Mesendoderm (in vitro differentiated cells): ENCODE data around the gene RBMS3.
A peak's percentile ranks its signal among the peaks of the same experiment; 100 is the strongest.
"Not testable (repeated sequence)": the region's sequence is repeated elsewhere in the genome, so short reads cannot be mapped to it uniquely, and the experiment has no call there.

ENCODE experiments used
- DNase-seq: peaks from one replicate; pipeline ENCODE4 v3.0.0; 2013
- H2AK5ac ChIP-seq: 2 replicates; pipeline ENCODE4 v1.6.1; 2013; ENCODE audit warnings: low read length, inconsistent platforms
- H2BK120ac ChIP-seq: 2 replicates; pipeline ENCODE4 v1.6.1; 2013; ENCODE audit warnings: low read depth, mild to moderate bottlenecking, low read length, moderate library complexity, mixed read lengths
- H2BK15ac ChIP-seq: replicated peaks from 2 replicates; pipeline ENCODE4 v1.6.1; 2013; ENCODE audit warnings: low read depth, mild to moderate bottlenecking, moderate library complexity
- H2BK5ac ChIP-seq: 2 replicates; pipeline ENCODE4 v1.6.1; 2013; ENCODE audit warnings: low read length, inconsistent platforms
- H3K18ac ChIP-seq: 2 replicates; pipeline ENCODE4 v1.6.1; 2013; ENCODE audit warnings: mild to moderate bottlenecking, low read length, mixed read lengths
- H3K23ac ChIP-seq: one replicate; pipeline ENCODE4 v1.6.1; 2013; ENCODE audit warnings: low read length
- H3K27ac ChIP-seq: 2 replicates; pipeline ENCODE4 v1.5.1; 2013; ENCODE audit warnings: low read depth, mild to moderate bottlenecking, inconsistent platforms, low read length, moderate library complexity
- H3K27me3 ChIP-seq: 2 replicates; pipeline ENCODE4 v1.6.1; 2013; ENCODE audit warnings: low read length, control low read depth, mild to moderate bottlenecking, inconsistent platforms; ENCODE audit not compliant: insufficient read depth, poor library complexity
- H3K36me3 ChIP-seq: 2 replicates; pipeline ENCODE4 v1.6.1; 2013; ENCODE audit warnings: low read length, inconsistent platforms; ENCODE audit not compliant: control insufficient read depth, insufficient read depth
- H3K4ac ChIP-seq: one replicate; pipeline ENCODE4 v1.6.1; 2013; ENCODE audit warnings: low read depth, mild to moderate bottlenecking, low read length, moderate library complexity
- H3K4me1 ChIP-seq: 2 replicates; pipeline ENCODE4 v1.6.1; 2013; ENCODE audit warnings: low read depth, low read length, inconsistent platforms; ENCODE audit not compliant: control insufficient read depth
- H3K4me2 ChIP-seq: 2 replicates; pipeline ENCODE4 v1.6.1; 2013; ENCODE audit warnings: low read length
- H3K4me3 ChIP-seq: 2 replicates; pipeline ENCODE4 v1.5.1; 2013; ENCODE audit warnings: mild to moderate bottlenecking, low read length
- H3K56ac ChIP-seq: one replicate; pipeline ENCODE4 v1.6.1; 2013; ENCODE audit warnings: low read length
- H3K79me1 ChIP-seq: 2 replicates; pipeline ENCODE4 v1.6.1; 2013; ENCODE audit warnings: low read length, inconsistent platforms
- H3K79me2 ChIP-seq: 2 replicates; pipeline ENCODE4 v1.6.1; 2013; ENCODE audit warnings: mild to moderate bottlenecking, low read length; ENCODE audit not compliant: control insufficient read depth, insufficient read depth
- H3K9ac ChIP-seq: 2 replicates; pipeline ENCODE4 v1.6.1; 2013; ENCODE audit warnings: low read length, inconsistent platforms
- H4K5ac ChIP-seq: one replicate; pipeline ENCODE4 v1.6.1; 2013; ENCODE audit warnings: low read length
- H4K8ac ChIP-seq: one replicate; pipeline ENCODE4 v1.6.1; 2013; ENCODE audit warnings: low read depth, mild to moderate bottlenecking, control low read depth, low read length, moderate library complexity
- WGBS: extraction: QIAGEN DNeasy Blood & Tissue Kit; methylation state at CpG from one replicate; pipeline ENCODE4 v1.1.7; 2013; ENCODE audit warnings: low lambda C conversion rate, missing lambda C conversion rate; ENCODE audit not compliant: insufficient coverage; ENCODE audit errors: extremely low coverage; 5-methylcytosine and 5-hydroxymethylcytosine counted together

The RBMS3 gene

DNA sequence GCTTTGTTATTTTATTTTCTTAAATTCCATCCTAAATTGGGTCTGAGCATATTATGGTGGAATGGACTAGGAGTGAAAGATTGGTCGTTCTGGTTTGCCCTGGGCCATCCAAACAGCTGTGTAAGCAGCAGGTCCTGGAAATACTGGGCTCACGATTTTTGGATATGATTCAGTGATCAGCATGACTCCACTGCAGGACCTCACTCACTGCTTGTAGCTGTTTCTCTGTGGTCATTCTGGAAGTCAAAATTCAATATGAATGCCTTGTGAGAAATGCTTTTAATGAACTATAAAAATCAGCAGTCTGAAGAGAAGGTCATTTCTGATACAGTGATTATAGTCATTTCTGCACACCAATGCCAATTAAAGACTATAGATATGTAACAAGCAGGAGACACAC lies 185.0 kb downstream of the RBMS3 start:
- no peak overlapping the region for H3K27ac ChIP-seq
- H3K4me1 ChIP-seq = no peaks in the 10 kb centered on the region
- H3K23ac ChIP-seq = no peak overlapping the region
- H2BK15ac ChIP-seq = no peak overlapping the region
- H2BK120ac ChIP-seq = no peak overlapping the region
- no peaks in the 10 kb centered on the region for H3K79me1 ChIP-seq
- H3K36me3 ChIP-seq = no peaks in the 10 kb centered on the region
- H2BK5ac ChIP-seq = no peak overlapping the region
- H3K18ac ChIP-seq = no peak overlapping the region
- no peak overlapping the region for H3K4me3 ChIP-seq
- no peak overlapping the region for H2AK5ac ChIP-seq
- H3K56ac ChIP-seq = no peak overlapping the region
- WGBS = no CpG with 5 or more reads among the region's 2 CpGs
- H3K4ac ChIP-seq = no peak overlapping the region
- no peak overlapping the region for H4K5ac ChIP-seq
- no peak overlapping the region for H3K9ac ChIP-seq
- H3K79me2 ChIP-seq = no peaks in the 10 kb centered on the region
- no peak overlapping the region for H3K4me2 ChIP-seq
- H4K8ac ChIP-seq = no peak overlapping the region
- no peaks in the 10 kb centered on the region for H3K27me3 ChIP-seq
- DNase-seq = no peak

DNA sequence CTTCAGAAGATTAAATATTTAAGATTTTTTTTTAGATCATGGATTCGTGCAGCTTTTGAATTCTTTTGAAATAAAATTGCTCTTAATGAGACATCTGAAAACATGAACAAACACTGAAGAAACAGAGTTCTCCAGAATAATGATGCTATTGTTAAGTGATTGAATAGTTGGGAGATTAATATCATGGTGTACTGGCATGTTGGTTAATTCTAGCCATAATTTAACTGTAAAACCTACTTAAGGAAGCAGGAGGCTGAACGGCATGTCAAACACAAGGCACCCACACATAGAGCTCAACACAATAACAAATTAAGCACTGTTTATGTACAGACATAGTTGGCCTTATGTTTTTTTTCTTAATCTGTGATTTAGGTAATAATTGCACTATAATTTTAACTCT lies 185.6 kb downstream of the RBMS3 start:
- no peak overlapping the region for H2BK15ac ChIP-seq
- H3K4me1 ChIP-seq = no peaks in the 10 kb centered on the region
- DNase-seq = no peak
- H3K23ac ChIP-seq = no peak overlapping the region
- H3K79me1 ChIP-seq = no peaks in the 10 kb centered on the region
- H3K4me3 ChIP-seq = no peak overlapping the region
- no peak overlapping the region for H4K8ac ChIP-seq
- H4K5ac ChIP-seq = no peak overlapping the region
- no peaks in the 10 kb centered on the region for H3K27me3 ChIP-seq
- H3K79me2 ChIP-seq = no peaks in the 10 kb centered on the region
- no peak overlapping the region for H2BK120ac ChIP-seq
- H3K56ac ChIP-seq = no peak overlapping the region
- no peak overlapping the region for H2AK5ac ChIP-seq
- H2BK5ac ChIP-seq = no peak overlapping the region
- no peaks in the 10 kb centered on the region for H3K36me3 ChIP-seq
- H3K4me2 ChIP-seq = no peak overlapping the region
- no peak overlapping the region for H3K4ac ChIP-seq
- H3K27ac ChIP-seq = no peak overlapping the region
- H3K18ac ChIP-seq = no peak overlapping the region
- no peak overlapping the region for H3K9ac ChIP-seq
- no CpG with 5 or more reads among the region's 2 CpGs for WGBS

DNA sequence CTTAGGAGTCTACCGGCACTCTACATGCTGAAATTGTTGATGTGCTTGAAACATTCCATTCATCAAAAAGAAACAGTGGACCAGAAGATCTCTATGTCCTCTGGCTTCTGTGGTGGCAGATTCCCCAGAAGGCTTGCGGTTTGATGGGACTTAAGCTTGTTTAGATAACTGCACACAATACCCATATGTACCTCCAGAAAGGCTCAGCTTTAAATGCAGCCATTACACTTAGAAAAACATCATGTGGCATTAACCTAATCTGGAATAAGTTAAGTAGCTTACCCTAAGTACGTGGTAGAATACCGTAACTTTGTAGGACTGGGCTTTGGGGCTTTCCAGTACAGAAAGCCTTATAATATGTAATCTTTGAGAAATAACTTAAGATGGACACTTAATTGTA lies 187.3 kb downstream of the RBMS3 start:
- no peak overlapping the region for H3K18ac ChIP-seq
- H2BK120ac ChIP-seq = no peak overlapping the region
- H3K79me2 ChIP-seq = no peaks in the 10 kb centered on the region
- no peak overlapping the region for H3K4ac ChIP-seq
- H2BK15ac ChIP-seq = no peak overlapping the region
- no peaks in the 10 kb centered on the region for H3K79me1 ChIP-seq
- no peak for DNase-seq
- WGBS = no CpG with 5 or more reads among the region's 4 CpGs
- no peak overlapping the region for H3K56ac ChIP-seq
- H4K5ac ChIP-seq = no peak overlapping the region
- H3K9ac ChIP-seq = no peak overlapping the region
- H4K8ac ChIP-seq = no peak overlapping the region
- H3K4me2 ChIP-seq = no peak overlapping the region
- H2BK5ac ChIP-seq = no peak overlapping the region
- no peak overlapping the region for H3K23ac ChIP-seq
- no peak overlapping the region for H3K27ac ChIP-seq
- H3K36me3 ChIP-seq = no peaks in the 10 kb centered on the region
- no peaks in the 10 kb centered on the region for H3K27me3 ChIP-seq
- H3K4me1 ChIP-seq = no peaks in the 10 kb centered on the region
- no peak overlapping the region for H2AK5ac ChIP-seq
- no peak overlapping the region for H3K4me3 ChIP-seq

DNA sequence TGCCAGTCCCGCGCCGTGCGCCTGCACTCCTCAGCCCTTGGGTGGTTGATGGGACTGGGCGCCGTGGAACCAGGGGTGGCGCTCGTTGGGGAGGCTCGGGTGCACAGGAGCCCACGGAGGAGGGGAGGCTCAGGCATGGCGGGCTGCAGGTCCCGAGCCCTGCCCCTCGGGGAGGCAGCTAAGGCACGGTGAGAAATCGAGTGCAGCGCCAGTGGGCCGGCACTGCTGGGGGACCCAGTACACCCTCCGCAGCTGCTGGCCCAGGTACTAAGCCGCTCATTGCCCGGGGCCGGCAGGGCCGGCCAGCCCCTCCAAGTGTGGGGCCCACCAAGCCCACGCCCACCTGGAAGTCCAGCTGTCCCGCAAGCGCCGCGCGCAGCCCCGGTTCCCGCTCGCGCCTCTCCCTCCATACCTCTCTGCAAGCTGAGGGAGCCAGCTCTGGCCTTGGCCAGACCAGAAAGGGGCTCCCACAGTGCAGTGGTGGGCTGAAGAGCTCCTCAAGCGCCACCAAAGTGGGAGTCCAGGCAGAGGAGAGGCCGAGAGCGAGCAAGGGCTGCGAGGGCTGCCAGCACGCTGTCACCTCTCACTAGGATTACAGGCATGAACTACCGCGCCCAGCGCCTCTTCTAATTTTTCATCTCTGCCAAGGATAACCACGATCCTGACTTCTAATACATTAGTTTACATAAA lies 192.8 kb downstream of the RBMS3 start:
- H2AK5ac ChIP-seq, DNase-seq, H3K79me1 ChIP-seq, H3K4me3 ChIP-seq, H2BK15ac ChIP-seq, H4K5ac ChIP-seq, H3K27ac ChIP-seq, H3K4me2 ChIP-seq, H3K56ac ChIP-seq, H3K27me3 ChIP-seq, H3K79me2 ChIP-seq, H2BK5ac ChIP-seq, H3K4me1 ChIP-seq, H3K18ac ChIP-seq, H3K4ac ChIP-seq, H3K36me3 ChIP-seq, H3K23ac ChIP-seq, H2BK120ac ChIP-seq, H4K8ac ChIP-seq, H3K9ac ChIP-seq: not testable (repeated sequence)
- no CpG with 5 or more reads among the region's 41 CpGs for WGBS

DNA sequence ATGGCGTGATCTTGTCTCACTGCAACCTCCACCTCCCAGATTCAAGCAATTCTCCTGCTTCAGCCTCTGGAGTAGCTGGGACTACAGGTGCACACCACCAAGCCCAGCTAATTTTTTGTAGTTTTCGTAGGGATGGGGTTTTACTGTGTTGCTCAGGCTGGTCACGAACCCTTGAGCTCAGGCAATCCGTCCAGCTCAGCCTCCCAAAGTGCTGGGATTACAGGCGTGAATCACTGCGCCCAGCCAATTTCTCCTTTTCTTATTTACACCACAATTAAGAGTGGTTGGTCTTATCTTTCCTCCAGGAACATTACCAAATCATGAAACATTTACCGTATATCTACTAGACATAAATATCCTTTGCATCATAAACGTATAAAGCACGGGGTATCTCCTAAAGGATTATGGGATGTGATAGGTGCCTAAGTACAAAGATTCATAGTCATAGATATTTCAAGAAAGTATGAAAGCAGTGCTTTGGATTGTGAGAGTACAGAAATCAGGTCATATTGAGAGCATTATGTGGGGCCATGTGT lies 194.5 kb downstream of the RBMS3 start:
- no peak for DNase-seq
- no peak overlapping the region for H3K4ac ChIP-seq
- H3K36me3 ChIP-seq = no peaks in the 10 kb centered on the region
- no peaks in the 10 kb centered on the region for H3K27me3 ChIP-seq
- H3K27ac ChIP-seq = no peak overlapping the region
- H4K5ac ChIP-seq = no peak overlapping the region
- no peaks in the 10 kb centered on the region for H3K79me1 ChIP-seq
- no peak overlapping the region for H2AK5ac ChIP-seq
- no peak overlapping the region for H3K18ac ChIP-seq
- no peak overlapping the region for H2BK15ac ChIP-seq
- H3K4me1 ChIP-seq = no peaks in the 10 kb centered on the region
- no peak overlapping the region for H2BK5ac ChIP-seq
- WGBS = no CpG with 5 or more reads among the region's 9 CpGs
- no peak overlapping the region for H3K4me2 ChIP-seq
- no peak overlapping the region for H4K8ac ChIP-seq
- H3K9ac ChIP-seq = no peak overlapping the region
- no peak overlapping the region for H3K56ac ChIP-seq
- no peak overlapping the region for H2BK120ac ChIP-seq
- no peak overlapping the region for H3K23ac ChIP-seq
- H3K79me2 ChIP-seq = no peaks in the 10 kb centered on the region
- H3K4me3 ChIP-seq = no peak overlapping the region

DNA sequence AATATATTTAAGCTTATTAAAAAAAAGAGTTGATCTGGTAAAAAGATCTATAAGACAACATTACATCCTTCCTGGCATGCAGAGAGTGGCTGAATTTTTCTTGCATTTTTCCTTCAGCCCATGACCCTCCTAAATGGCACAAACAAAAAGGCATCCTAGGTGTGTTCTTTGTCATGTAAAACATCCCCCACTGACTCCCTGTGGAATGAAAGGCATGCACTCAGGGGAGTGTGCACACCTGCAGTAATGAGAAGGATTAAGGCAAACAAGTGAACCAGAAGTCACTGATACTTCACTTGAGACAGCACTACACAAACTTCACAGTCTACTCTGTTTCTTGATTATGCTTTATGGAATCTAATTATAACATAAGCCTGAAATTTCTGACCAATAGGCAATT lies 195.0 kb downstream of the RBMS3 start:
- no peaks in the 10 kb centered on the region for H3K4me1 ChIP-seq
- no peak overlapping the region for H4K8ac ChIP-seq
- H3K56ac ChIP-seq = no peak overlapping the region
- H2BK5ac ChIP-seq = no peak overlapping the region
- H2BK15ac ChIP-seq = no peak overlapping the region
- H3K23ac ChIP-seq = no peak overlapping the region
- H4K5ac ChIP-seq = no peak overlapping the region
- no peaks in the 10 kb centered on the region for H3K36me3 ChIP-seq
- no peak overlapping the region for H3K4me3 ChIP-seq
- no peak overlapping the region for H3K18ac ChIP-seq
- H3K27me3 ChIP-seq = no peaks in the 10 kb centered on the region
- H3K27ac ChIP-seq = no peak overlapping the region
- no peaks in the 10 kb centered on the region for H3K79me1 ChIP-seq
- H2BK120ac ChIP-seq = no peak overlapping the region
- no peak overlapping the region for H3K4ac ChIP-seq
- H3K4me2 ChIP-seq = no peak overlapping the region
- no peaks in the 10 kb centered on the region for H3K79me2 ChIP-seq
- DNase-seq = peak; percentile 83
- H3K9ac ChIP-seq = no peak overlapping the region
- no peak overlapping the region for H2AK5ac ChIP-seq
